Anterior cingulate cortex (tissue), 58 donors: ENCODE data around the gene CLPTM1L.

ENCODE experiments used
- DNase-seq, 58 donors: peaks; one replicate each; lab custom pipeline; 2025; lab: John Stamatoyannopoulos, UW

Gene CLPTM1L

GRCh38 chr5:1344975-1345838 lies at the start of gene CLPTM1L:
Gene CLPTM1L (minus strand): TSS chr5:1345099. CDS start chr5:1344841, 258 bp downstream.
- peak in 57 of 58 donors; percentile 14 to 86 (median 73) for DNase-seq

GRCh38 chr5:1393571-1394501 lies 48.9 kb upstream of the CLPTM1L start:
- DNase-seq = no peak

GRCh38 chr5:1392801-1393565 lies 48.1 kb upstream of the CLPTM1L start:
- peak in 1 of 58 donors; percentile 9 for DNase-seq

GRCh38 chr5:1392261-1392660 lies 47.4 kb upstream of the CLPTM1L start:
- no peak for DNase-seq

- no peak for DNase-seq
Measured at GRCh38 chr5:1391691-1392090, 46.8 kb upstream of the CLPTM1L start.

- no peak for DNase-seq
Measured at GRCh38 chr5:1390861-1391600, 46.1 kb upstream of the CLPTM1L start.

GRCh38 chr5:1390333-1390732 lies 45.4 kb upstream of the CLPTM1L start:
- no peak for DNase-seq

GRCh38 chr5:1388383-1388967 lies 43.6 kb upstream of the CLPTM1L start:
- DNase-seq = no peak

- DNase-seq = no peak
Measured at GRCh38 chr5:1387876-1388275, 43.0 kb upstream of the CLPTM1L start.

GRCh38 chr5:1387059-1387755 lies 42.3 kb upstream of the CLPTM1L start:
- DNase-seq = peak in 2 of 58 donors; percentile 3 to 11

GRCh38 chr5:1386274-1386717 lies 41.4 kb upstream of the CLPTM1L start:
- peak in 26 of 58 donors; percentile 9 to 64 (median 36) for DNase-seq

GRCh38 chr5:1385395-1386273 lies 40.7 kb upstream of the CLPTM1L start:
- DNase-seq = peak in 56 of 58 donors; percentile 3 to 83 (median 50)

- DNase-seq = no peak
Measured at GRCh38 chr5:1384521-1384920, 39.6 kb upstream of the CLPTM1L start.

GRCh38 chr5:1383886-1384401 lies 39.0 kb upstream of the CLPTM1L start:
- DNase-seq = no peak

- no peak for DNase-seq
Measured at GRCh38 chr5:1383344-1383743, 38.4 kb upstream of the CLPTM1L start.

GRCh38 chr5:1382248-1382700 lies 37.4 kb upstream of the CLPTM1L start:
- no peak for DNase-seq
